Fibroblast of lung (primary cell): ENCODE results near the gene FNDC3B. TPM values are rescaled to one million over a fixed set of nuclear protein-coding genes. Genes with fewer than 3 reads are reported as not detected.
A peak's percentile ranks its signal among the peaks of the same experiment; 100 is the strongest.

ENCODE experiments used
- DNase-seq, 2 donors: peaks; one replicate each; pipeline versions ENCODE4 v3.0.0 to v3.0.0-alpha.2; 2010; ENCODE audit warnings: low read depth in 2 of 2
- H2AFZ ChIP-seq: 2 replicates; pipeline ENCODE4 v1.5.1; 2012; ENCODE audit warnings: low read length, control low read depth, inconsistent platforms
- H3K27ac ChIP-seq: 2 replicates; pipeline ENCODE4 v1.5.1; 2011; ENCODE audit warnings: low read length, control low read depth; ENCODE audit not compliant: insufficient read depth
- H3K27me3 ChIP-seq: 2 replicates; pipeline ENCODE4 v1.5.1; 2011; ENCODE audit warnings: mild to moderate bottlenecking, low read length; ENCODE audit not compliant: control insufficient read depth, insufficient read depth
- H3K36me3 ChIP-seq: 2 replicates; pipeline ENCODE4 v1.5.1; 2011; ENCODE audit warnings: low read length; ENCODE audit not compliant: control insufficient read depth, insufficient read depth
- H3K4me1 ChIP-seq: 2 replicates; pipeline ENCODE4 v1.5.1; 2011; ENCODE audit warnings: low read length; ENCODE audit not compliant: control insufficient read depth, insufficient read depth; ENCODE audit errors: extremely low read depth
- H3K4me2 ChIP-seq: 2 replicates; pipeline ENCODE4 v1.5.1; 2011; ENCODE audit warnings: low read length, control low read depth; ENCODE audit not compliant: insufficient read depth; ENCODE audit errors: extremely low read depth
- H3K4me3 ChIP-seq, 4 experiments: fragments of 200-600 bp in 1 of 4; sonication (generic) in 1 of 4; replicated peaks in 1 of 4; 2 replicates each; pipeline ENCODE4 v1.5.1; 2011 to 2016; ENCODE audit warnings: low read length in 4 of 4, low read depth in 3 of 4, mild to moderate bottlenecking in 3 of 4, control low read depth in 2 of 4, inconsistent platforms in 1 of 4, mixed read lengths in 1 of 4; ENCODE audit not compliant: insufficient read depth in 1 of 4; ENCODE audit errors: control extremely low read depth in 1 of 4
- H3K79me2 ChIP-seq: 2 replicates; pipeline ENCODE4 v1.5.1; 2012; ENCODE audit warnings: mild to moderate bottlenecking, low read length, inconsistent platforms; ENCODE audit not compliant: control insufficient read depth, insufficient read depth
- H3K9ac ChIP-seq: 2 replicates; pipeline ENCODE4 v1.5.1; 2011; ENCODE audit warnings: mild to moderate bottlenecking, low read length, control low read depth; ENCODE audit not compliant: insufficient read depth
- H3K9me3 ChIP-seq: 2 replicates; pipeline ENCODE4 v1.5.1; 2012; ENCODE audit warnings: low read depth, low read length; ENCODE audit not compliant: control insufficient read depth, insufficient read depth
- H4K20me1 ChIP-seq: 2 replicates; pipeline ENCODE4 v1.5.1; 2011; ENCODE audit warnings: low read length; ENCODE audit not compliant: control insufficient read depth, insufficient read depth; ENCODE audit errors: extremely low read depth
- CTCF ChIP-seq, 2 donors: IDR thresholded peaks in 1 of 2; conservative IDR thresholded peaks in 1 of 2; 1 replicate in 1 of 2; 2 replicates in 1 of 2; pipeline ENCODE4 v1.5.1; 2011 to 2012; ENCODE audit warnings: low read length in 2 of 2, control low read depth in 1 of 2, inconsistent platforms in 1 of 2, low read depth in 1 of 2, mild to moderate bottlenecking in 1 of 2
- EZH2 ChIP-seq: IDR thresholded peaks from 2 replicates; pipeline ENCODE4 v1.5.1; 2012; ENCODE audit warnings: low read length, control low read depth, mild to moderate bottlenecking; ENCODE audit errors: missing control alignments
- polyA plus RNA-seq, 2 donors: library from polyadenylated mRNA; depleted of rRNA in 1 of 2; stranded (reverse) in 1 of 2; unstranded in 1 of 2; fragments of >200 nt; gene quantifications; 2 replicates each; pipeline ENCODE4 v1.2.1, GENCODE V29; 2011 to 2012; ENCODE audit warnings: missing spikeins in 1 of 2
- total RNA-seq: library from RNA; depleted of rRNA; stranded (reverse); fragments of >200 nt; gene quantifications from 2 replicates; pipeline ENCODE4 v1.2.1, GENCODE V29; 2014

FNDC3B gene
- total and polyA plus RNA-seq, 2 donors (not counting 1 experiment from before 2014, with no cell fraction given) = 26.1 to 76.8 TPM

GRCh38 chr3:172312001-172312400, 272.6 kb downstream of the FNDC3B start:
- H3K4me3 ChIP-seq = no peak overlapping the region
- no peaks in the 10 kb centered on the region for H4K20me1 ChIP-seq
- H3K4me2 ChIP-seq = no peak overlapping the region
- H3K9ac ChIP-seq = no peak overlapping the region
- no peak overlapping the region for H2AFZ ChIP-seq
- peaks cover 3% of the 10 kb centered on the region for H3K36me3 ChIP-seq
- no peak overlapping the region for H3K27ac ChIP-seq
- H3K27me3 ChIP-seq = no peaks in the 10 kb centered on the region
- TF ChIP-seq EZH2 (no peak), CTCF (conservative IDR thresholded peaks at IDR 0.05 in 1 of 2, IDR thresholded peaks at IDR 0.05 in 1 of 2; ENCODE audit: low read depth in 1 of 2, low read length in 2 of 2) (no peak)
- peaks cover 20% of the 10 kb centered on the region for H3K4me1 ChIP-seq
- DNase-seq = peak in 1 of 2 donors; percentile 41
- H3K79me2 ChIP-seq = peaks cover 2% of the 10 kb centered on the region
- no peaks in the 10 kb centered on the region for H3K9me3 ChIP-seq

- Histone ChIP-seq H3K79me2 (peaks cover 4% of the 10 kb centered on the region), H3K27ac (no peak overlapping the region), H3K4me3 (no peak overlapping the region), H3K9ac (no peak overlapping the region), H3K27me3 (no peaks in the 10 kb centered on the region), H3K4me1 (peaks cover 24% of the 10 kb centered on the region), H4K20me1 (no peaks in the 10 kb centered on the region), H3K4me2 (no peak overlapping the region), H3K9me3 (no peaks in the 10 kb centered on the region), H2AFZ (no peak overlapping the region), H3K36me3 (no peaks in the 10 kb centered on the region)
- DNase-seq = no peak
- TF ChIP-seq CTCF (conservative IDR thresholded peaks at IDR 0.05 in 1 of 2, IDR thresholded peaks at IDR 0.05 in 1 of 2; ENCODE audit: low read depth in 1 of 2, low read length in 2 of 2) (no peak), EZH2 (no peak)
Measured at GRCh38 chr3:172312711-172313110, 273.3 kb downstream of the FNDC3B start.

- Histone ChIP-seq H3K4me2 (no peak overlapping the region), H3K36me3 (no peaks in the 10 kb centered on the region), H3K9me3 (no peaks in the 10 kb centered on the region), H3K79me2 (peaks cover 4% of the 10 kb centered on the region), H3K9ac (no peak overlapping the region), H2AFZ (no peak overlapping the region), H3K4me1 (peaks cover 31% of the 10 kb centered on the region), H4K20me1 (no peaks in the 10 kb centered on the region), H3K4me3 (no peak overlapping the region), H3K27ac (no peak overlapping the region), H3K27me3 (no peaks in the 10 kb centered on the region)
- peak in 1 of 2 donors; percentile 39 for DNase-seq
- TF ChIP-seq EZH2 (no peak), CTCF (conservative IDR thresholded peaks at IDR 0.05 in 1 of 2, IDR thresholded peaks at IDR 0.05 in 1 of 2; ENCODE audit: low read depth in 1 of 2, low read length in 2 of 2) (no peak)
Measured at GRCh38 chr3:172313671-172314070, 274.3 kb downstream of the FNDC3B start.
